VCaP (cell line): ENCODE measurements around the gene GFRA4.
A peak's percentile ranks its signal among the peaks of the same experiment; 100 is the strongest.

ENCODE experiments used
- H3K27ac ChIP-seq: fragments of 450-650 bp; 2 replicates; pipeline ENCODE4 v1.5.1; 2017
- CTCF ChIP-seq: fragments of 450-650 bp; conservative IDR thresholded peaks from 2 replicates; pipeline ENCODE4 v1.5.1; 2017; ENCODE audit warnings: mild to moderate bottlenecking, moderate library complexity

The GFRA4 gene

GRCh38 chr20:3663031-3663701, at the start of gene GFRA4:
Gene GFRA4 (minus strand): TSS chr20:3663399. CDS start chr20:3663399, 0 bp downstream.
- H3K27ac ChIP-seq, result no peak within 1 kb of the TSS
- no peak for TF ChIP-seq CTCF

- no peak for TF ChIP-seq CTCF
- H3K27ac ChIP-seq, result no peak within 1 kb of the TSS
Measured at GRCh38 chr20:3712279-3712873, 49.2 kb upstream of the GFRA4 start, which contains the start of gene SIGLEC1. Gene SIGLEC1 (minus strand): TSS chr20:3712600. CDS start chr20:3707128, 5,472 bp downstream.

- no peak for TF ChIP-seq CTCF
- H3K27ac ChIP-seq, result no peak overlapping the region
Measured at GRCh38 chr20:3711484-3711941, 48.3 kb upstream of the GFRA4 start.

- TF ChIP-seq CTCF, result peak; percentile 92
- no peak overlapping the region for H3K27ac ChIP-seq
Measured at GRCh38 chr20:3710703-3711483, 47.7 kb upstream of the GFRA4 start.

GRCh38 chr20:3710011-3710466, 46.8 kb upstream of the GFRA4 start:
- H3K27ac ChIP-seq, result no peak overlapping the region

GRCh38 chr20:3707508-3707899, 44.3 kb upstream of the GFRA4 start:
- TF ChIP-seq CTCF, result no peak
- H3K27ac ChIP-seq, result no peak overlapping the region

More at GRCh38 chr20:3710011-3710466, 46.8 kb upstream of the GFRA4 start:
- TF ChIP-seq CTCF, result no peak
